H7 (cell line): ENCODE results near the gene INPP5A. TPM values are rescaled to one million over a fixed set of nuclear protein-coding genes. Genes with fewer than 3 reads are reported as not detected.

Experiments
- DNase-seq: peaks from one replicate; pipeline ENCODE4 v3.0.0; 2012
- H3K27me3 ChIP-seq: 2 replicates; pipeline ENCODE4 v1.6.0; 2011; ENCODE audit warnings: mild to moderate bottlenecking, low read length; ENCODE audit not compliant: control insufficient read depth, insufficient read depth
- H3K36me3 ChIP-seq: replicated peaks from 2 replicates; pipeline ENCODE4 v1.5.1; 2011; ENCODE audit warnings: low read length; ENCODE audit not compliant: control insufficient read depth, insufficient read depth
- H3K4me3 ChIP-seq: 2 replicates; pipeline ENCODE4 v1.5.1; 2011; ENCODE audit warnings: low read depth, mild to moderate bottlenecking, control low read depth, low read length, moderate library complexity; ENCODE audit not compliant: insufficient read depth
- total RNA-seq: library from RNA; depleted of rRNA; stranded (reverse); fragments of >200 nt; shearing (Covaris generic); gene quantifications from 2 replicates; pipeline ENCODE4 v1.2.3, GENCODE V29; 2014; rRNA removed

INPP5A gene
- total RNA-seq, 1 experiment from 2014 or later: 29.2 TPM

DNA sequence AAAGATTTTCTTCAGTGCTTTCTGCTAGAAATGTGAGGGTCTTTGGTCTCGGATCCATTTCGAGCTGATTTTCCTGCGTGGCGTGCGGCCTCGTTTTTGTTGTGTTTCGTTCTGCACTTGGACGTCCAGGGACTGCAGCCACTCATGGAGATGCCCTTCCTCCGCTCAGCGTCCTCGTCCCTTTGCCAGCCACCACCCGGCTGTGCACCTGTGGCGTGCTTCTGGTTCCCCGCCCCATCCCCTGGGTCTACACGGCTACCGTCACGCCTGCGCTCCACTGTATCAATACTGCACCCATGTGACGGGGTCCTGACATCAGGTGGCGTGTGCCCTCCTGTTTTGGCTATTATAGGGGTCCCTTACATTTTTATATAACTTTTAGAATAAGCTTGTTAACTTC is 291.1 kb downstream of the INPP5A start:
- no peaks in the 10 kb centered on the region for H3K27me3 ChIP-seq
- no peak overlapping the region for H3K4me3 ChIP-seq
- H3K36me3 ChIP-seq: no peaks in the 10 kb centered on the region
- DNase-seq: peak; percentile 39

DNA sequence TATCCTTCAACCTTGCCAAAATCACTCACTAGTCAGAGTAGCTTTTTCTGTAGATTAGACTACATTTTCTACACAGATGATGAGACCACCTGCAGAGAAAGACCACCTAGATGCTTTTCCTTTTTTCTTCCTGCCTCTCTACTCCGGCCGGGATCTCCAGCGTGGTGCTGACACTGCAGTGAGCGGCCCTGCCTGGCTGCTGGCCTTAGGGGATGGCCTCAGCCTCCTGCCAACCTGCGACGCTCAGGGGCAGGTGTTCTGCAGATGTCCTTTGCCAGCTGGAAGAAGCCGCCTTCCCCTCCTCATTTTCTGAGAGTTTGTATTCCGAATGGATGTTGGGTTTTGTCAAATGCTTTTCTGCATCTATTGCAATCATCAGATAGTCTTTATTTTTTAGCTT is 291.8 kb downstream of the INPP5A start:
- peak; percentile 28 for DNase-seq
- Histone ChIP-seq H3K27me3 (no peaks in the 10 kb centered on the region), H3K36me3 (no peaks in the 10 kb centered on the region), H3K4me3 (no peak overlapping the region)

DNA sequence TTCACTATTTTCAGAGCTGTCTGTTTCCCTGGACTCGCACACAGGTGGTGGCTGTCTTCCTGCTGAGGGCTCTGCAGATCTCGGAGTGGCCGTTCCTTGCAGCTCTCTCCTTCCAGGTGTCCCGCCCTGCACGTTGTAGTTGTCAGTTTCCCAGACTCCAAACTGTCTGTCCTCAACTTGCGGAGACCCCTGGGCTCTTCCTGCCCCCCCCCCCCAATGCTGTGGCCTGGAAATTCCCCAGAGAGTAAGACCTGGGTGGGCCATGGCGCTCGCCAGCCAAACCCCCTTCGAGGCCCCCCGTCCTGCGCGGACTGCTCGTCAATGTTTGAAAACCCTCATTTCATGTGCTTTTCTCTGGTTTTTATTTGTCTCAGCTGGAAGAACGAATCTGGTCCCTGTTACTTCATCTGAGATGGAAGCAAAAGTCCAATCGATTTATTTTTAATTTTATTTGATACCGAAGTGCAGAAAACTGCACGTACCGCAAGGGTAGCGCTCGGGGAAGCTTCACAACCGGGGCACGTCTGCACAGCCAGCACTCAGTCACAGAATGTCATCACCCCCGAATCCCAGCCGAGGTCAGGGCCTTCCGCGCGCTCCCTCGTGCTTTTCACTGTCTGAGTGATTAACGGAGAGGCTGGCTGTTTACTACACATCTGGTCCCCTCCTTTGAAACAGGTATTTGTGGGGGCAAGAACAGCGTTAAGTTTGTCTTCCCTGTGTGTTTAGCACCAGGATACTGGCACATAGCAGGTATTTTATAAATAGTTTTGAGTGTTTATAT is 294.8 kb downstream of the INPP5A start:
- peak; percentile 27 for DNase-seq
- H3K4me3 ChIP-seq: no peak overlapping the region
- H3K36me3 ChIP-seq: no peaks in the 10 kb centered on the region
- H3K27me3 ChIP-seq: no peaks in the 10 kb centered on the region

Other genes starting within 250 kb of the INPP5A start
- gene STK32C, start 229.8 kb upstream of the INPP5A start, total RNA-seq: 24.9 and 31.4 TPM in 2 replicates
- gene LRRC27, start 205.6 kb upstream of the INPP5A start, total RNA-seq: 4.0 and 5.7 TPM in 2 replicates
- 14.3 and 15.3 TPM in 2 replicates for gene PWWP2B, start 140.6 kb upstream of the INPP5A start, total RNA-seq
- 0.26 and 0.38 TPM in 2 replicates for gene NKX6-2, start 248.4 kb downstream of the INPP5A start, total RNA-seq